ENCODE data around the gene SCFD2. TPM values are rescaled to one million over a fixed set of nuclear protein-coding genes. Genes with fewer than 3 reads are reported as not detected.

The SCFD2 gene
- total RNA-seq, 4 donors from 2014 or later, result 24.7 to 49.2 (median 33.9) TPM

GRCh38 chr4:52863324-52863723 is 502.5 kb downstream of the SCFD2 start:
- DNase-seq (ENCODE audit: low spot score in 2 of 2), result no peak
- Histone ChIP-seq H3K4me3 (peak overlapping the region in 3 of 4 donors; percentile 67 to 80 (median 75)), H3K4me1 (peaks cover 0 to 27% (median 7%) of the 10 kb centered on the region in 4 donors), H3K27me3 (peaks cover 0 to 7% of the 10 kb centered on the region in 2 donors), H3K27ac (no peak overlapping the region), H3K9me3 (peaks cover 0 to 5% (median 0%) of the 10 kb centered on the region in 4 donors), H3K36me3 (no peaks in the 10 kb centered on the region)
- no peak for TF ChIP-seq EP300 (IDR thresholded peaks at IDR 0.05)
- TF ChIP-seq POLR2A (IDR thresholded peaks at IDR 0.05), result no peak
- no peak for TF ChIP-seq CTCF (IDR thresholded peaks at IDR 0.05)
- 68 to 79% methylated on average over 6 of the region's 6 CpGs for WGBS, 2 donors

- DNase-seq (ENCODE audit: low spot score in 2 of 2), result no peak
- H3K27ac ChIP-seq, result peak overlapping the region in 2 of 4 donors; percentile 4 to 84
- no peaks in the 10 kb centered on the region for H3K36me3 ChIP-seq
- H3K4me1 ChIP-seq, result peaks cover 0 to 27% (median 7%) of the 10 kb centered on the region in 4 donors
- WGBS, 2 donors, result 11 to 25% methylated on average over 10 to 21 of the region's 23 CpGs
- peak overlapping the region; percentile 50 to 80 (median 71) for H3K4me3 ChIP-seq
- peaks cover 0 to 12% (median 0%) of the 10 kb centered on the region in 4 donors for H3K9me3 ChIP-seq
- H3K27me3 ChIP-seq, result peaks cover 0 to 7% of the 10 kb centered on the region in 2 donors
- TF ChIP-seq CTCF (IDR thresholded peaks at IDR 0.05) (no peak), EP300 (IDR thresholded peaks at IDR 0.05) (no peak), POLR2A (IDR thresholded peaks at IDR 0.05) (no peak)
These were observed 503.2 kb downstream of the SCFD2 start for GRCh38 chr4:52862639-52863161.

GRCh38 chr4:52861879-52862616 is 503.8 kb downstream of the SCFD2 start, which contains the start of gene RASL11B:
Gene RASL11B (plus strand): TSS chr4:52862317. CDS start chr4:52862508, 191 bp downstream.
- WGBS, 2 donors, result 1 to 2% methylated on average over 25 to 52 of the region's 94 CpGs
- TF ChIP-seq POLR2A (IDR thresholded peaks at IDR 0.05), result peak; percentile 54 to 74
- peak; percentile 16 to 74 (median 44) for TF ChIP-seq CTCF (IDR thresholded peaks at IDR 0.05)
- peak in 1 of 2 donors; percentile 47 for TF ChIP-seq EP300 (IDR thresholded peaks at IDR 0.05)

GRCh38 chr4:52861171-52861823 is 504.6 kb downstream of the SCFD2 start:
- peaks cover 0 to 7% of the 10 kb centered on the region in 2 donors for H3K27me3 ChIP-seq
- H3K4me3 ChIP-seq, result peak overlapping the region; percentile 50 to 80 (median 71)
- TF ChIP-seq POLR2A (IDR thresholded peaks at IDR 0.05), result no peak
- no peak for TF ChIP-seq CTCF (IDR thresholded peaks at IDR 0.05)
- TF ChIP-seq EP300 (IDR thresholded peaks at IDR 0.05), result no peak
- no peaks in the 10 kb centered on the region for H3K36me3 ChIP-seq
- no peak for DNase-seq (ENCODE audit: low spot score in 2 of 2)
- peak overlapping the region in 2 of 4 donors; percentile 55 to 84 for H3K27ac ChIP-seq
- H3K9me3 ChIP-seq, result peaks cover 0 to 12% (median 0%) of the 10 kb centered on the region in 4 donors
- H3K4me1 ChIP-seq, result peaks cover 0 to 27% (median 7%) of the 10 kb centered on the region in 4 donors
- WGBS, 2 donors, result 40 to 41% methylated on average over 26 of the region's 26 CpGs

More at GRCh38 chr4:52861879-52862616, 503.8 kb downstream of the SCFD2 start, which contains the start of gene RASL11B:
- H3K4me1 ChIP-seq, result peaks cover 0 to 27% (median 7%) of the 10 kb centered on the region in 4 donors
- H3K27me3 ChIP-seq, result peaks cover 0 to 7% of the 10 kb centered on the region in 2 donors
- peak; percentile 72 to 76 for DNase-seq (ENCODE audit: low spot score in 2 of 2)
- peak within 1 kb of the TSS in 3 of 4 donors; percentile 55 to 84 (median 77) for H3K27ac ChIP-seq
- H3K36me3 ChIP-seq, result no peaks in the 10 kb centered on the region
- H3K4me3 ChIP-seq, result peak within 1 kb of the TSS; percentile 50 to 80 (median 71)
- peaks cover 0 to 12% (median 0%) of the 10 kb centered on the region in 4 donors for H3K9me3 ChIP-seq
